HEK293 (cell line): Measurements from ENCODE around the gene KRTAP9-8.
A peak's percentile ranks its signal among the peaks of the same experiment; 100 is the strongest.
"Not testable (repeated sequence)": the region's sequence is repeated elsewhere in the genome, so short reads cannot be mapped to it uniquely, and the experiment has no call there.

Experiments
- CTCF ChIA-PET: fragments of 350-600 bp; formaldehyde crosslinking; extraction: SDS; loops from one replicate; lab custom pipeline; 2021; ENCODE audit warnings: antibody characterized with exemption; lab: Yijun Ruan, JAX
- POLR2A ChIA-PET: fragments of 300-600 bp; formaldehyde crosslinking; extraction: SDS; loops from one replicate; lab custom pipeline; 2020; ENCODE audit warnings: antibody characterized with exemption, inconsistent platforms; lab: Yijun Ruan, JAX
- H3K27ac ChIP-seq: fragments of 200-500 bp; sonication (Bioruptor generic); 2 replicates; pipeline ENCODE4 v1.5.1; 2014; ENCODE audit warnings: low read depth, low read length, control low read depth, inconsistent platforms; ENCODE audit errors: extremely low read depth
- H3K36me3 ChIP-seq, 2 experiments: fragments of 200-500 bp in 1 of 2; sonication (Bioruptor generic) in 1 of 2; 1 replicate in 1 of 2; 2 replicates in 1 of 2; pipeline ENCODE4 v1.5.1; 2014 to 2017; ENCODE audit warnings: inconsistent platforms in 2 of 2, low read length in 2 of 2; ENCODE audit not compliant: control insufficient read depth in 2 of 2, insufficient read depth in 1 of 2
- H3K4me1 ChIP-seq: fragments of 200-500 bp; sonication (Bioruptor generic); 2 replicates; pipeline ENCODE4 v1.5.1; 2014; ENCODE audit warnings: mild to moderate bottlenecking, low read length, inconsistent platforms; ENCODE audit not compliant: control insufficient read depth, insufficient read depth
- H3K4me3 ChIP-seq: 2 replicates; pipeline ENCODE4 v1.5.1; 2011; ENCODE audit warnings: low read depth, mild to moderate bottlenecking, control low read depth, low read length, moderate library complexity
- H3K9me3 ChIP-seq: fragments of 200-500 bp; sonication (Bioruptor generic); 2 replicates; pipeline ENCODE4 v1.5.1; 2014; ENCODE audit warnings: low read depth, low read length, inconsistent platforms; ENCODE audit not compliant: control insufficient read depth, insufficient read depth
- KLF8 ChIP-seq: fragments of 450-650 bp; formaldehyde crosslinking; IDR thresholded peaks from 2 replicates; pipeline ENCODE4 v1.5.1; 2016; ENCODE audit warnings: missing biosample characterization, missing genetic modification characterization
- OVOL3 ChIP-seq: fragments of 450-650 bp; formaldehyde crosslinking; IDR thresholded peaks from 2 replicates; pipeline ENCODE4 v1.5.1; 2016; ENCODE audit warnings: missing biosample characterization, missing genetic modification characterization
- PBX3 ChIP-seq: sonication (generic); formaldehyde crosslinking; IDR thresholded peaks from 2 replicates; pipeline ENCODE4 v1.8.1; 2022; ENCODE audit warnings: mild to moderate bottlenecking, moderate library complexity, missing genetic modification reagents
- SCRT1 ChIP-seq: fragments of 450-650 bp; formaldehyde crosslinking; IDR thresholded peaks from 2 replicates; pipeline ENCODE4 v1.5.1; 2016; ENCODE audit warnings: missing biosample characterization, missing genetic modification characterization, borderline replicate concordance
- SCRT2 ChIP-seq: fragments of 450-650 bp; formaldehyde crosslinking; IDR thresholded peaks from 2 replicates; pipeline ENCODE4 v1.5.1; 2016; ENCODE audit warnings: missing biosample characterization, missing genetic modification characterization
- ZFHX2 ChIP-seq: fragments of 450-650 bp; formaldehyde crosslinking; conservative IDR thresholded peaks from 2 replicates; pipeline ENCODE4 v1.5.1; 2016; ENCODE audit warnings: missing biosample characterization, missing genetic modification characterization
- ZIC2 ChIP-seq: fragments of 450-650 bp; formaldehyde crosslinking; IDR thresholded peaks from 2 replicates; pipeline ENCODE4 v1.5.1; 2016; ENCODE audit warnings: missing biosample characterization, missing genetic modification characterization
- ZNF2 ChIP-seq: fragments of 450-650 bp; formaldehyde crosslinking; IDR thresholded peaks from 2 replicates; pipeline ENCODE4 v1.5.1; 2016; ENCODE audit warnings: missing biosample characterization, missing genetic modification characterization
- ZNF202 ChIP-seq: fragments of 450-650 bp; formaldehyde crosslinking; IDR thresholded peaks from 2 replicates; pipeline ENCODE4 v1.5.1; 2016; ENCODE audit warnings: missing biosample characterization, missing genetic modification characterization, borderline replicate concordance
- ZNF513 ChIP-seq: fragments of 450-650 bp; IDR thresholded peaks from 2 replicates; pipeline ENCODE4 v1.5.1; 2018; ENCODE audit warnings: missing biosample characterization, missing genetic modification characterization
- ZNF518A ChIP-seq: fragments of 450-650 bp; formaldehyde crosslinking; conservative IDR thresholded peaks from 2 replicates; pipeline ENCODE4 v1.5.1; 2016; ENCODE audit warnings: low read depth, missing biosample characterization, missing genetic modification characterization
- ZSCAN23 ChIP-seq: fragments of 450-650 bp; formaldehyde crosslinking; IDR thresholded peaks from 2 replicates; pipeline ENCODE4 v1.5.1; 2016; ENCODE audit warnings: missing biosample characterization, missing genetic modification characterization

KRTAP9-8 gene

GRCh38 chr17:41251261-41251660 is 13.5 kb downstream of the KRTAP9-8 start (continued):
- no peak for TF ChIP-seq ZNF513

GRCh38 chr17:41254861-41255260 is 17.1 kb downstream of the KRTAP9-8 start:
- Histone ChIP-seq H3K27ac (no peak overlapping the region), H3K4me1 (no peaks in the 10 kb centered on the region), H3K36me3 (no peaks in the 10 kb centered on the region), H3K9me3 (no peaks in the 10 kb centered on the region)
- POLR2A ChIA-PET: no interaction called here
- no peak for TF ChIP-seq ZNF202 (tag by site-specific recombination)
- TF ChIP-seq OVOL3 (tag by site-specific recombination): no peak
- no peak for TF ChIP-seq KLF8
- TF ChIP-seq ZSCAN23: no peak
- TF ChIP-seq ZNF2 (tag by site-specific recombination): no peak
- TF ChIP-seq ZNF518A (tag by site-specific recombination): no peak
- TF ChIP-seq PBX3 (CRISPR knock-in tag): no peak
- TF ChIP-seq ZFHX2 (tag by site-specific recombination): no peak
- TF ChIP-seq, all 188 proteins: peak for 0
- H3K4me3 ChIP-seq: no peak overlapping the region
- CTCF ChIA-PET: interaction anchor here (0.6 to 2.0 kb wide), 2 partner anchors 294 to 333 kb away, joined by 3 to 8 read pairs; no protein-coding TSS in a partner anchor

GRCh38 chr17:41255381-41256290 is 17.8 kb downstream of the KRTAP9-8 start, which contains the start of gene KRTAP9-9:
Gene KRTAP9-9, plus strand, starts transcription at chr17:41255384.
- TF ChIP-seq SCRT1: peak; percentile 75
- peak; percentile 73 for TF ChIP-seq SCRT2 (tag by site-specific recombination)
- peak; percentile 40 for TF ChIP-seq ZIC2
- H3K9me3 ChIP-seq, POLR2A ChIA-PET, H3K4me1 ChIP-seq, H3K27ac ChIP-seq, H3K36me3 ChIP-seq, H3K4me3 ChIP-seq: not testable (repeated sequence)
- CTCF ChIA-PET: interaction anchor here (0.6 kb wide), 1 partner anchor 332 kb away, joined by 3 read pairs; no protein-coding TSS in a partner anchor
